Activated CD4-positive, alpha-beta T cell treated with anti-CD3 and anti-CD28 coated beads, Interleukin-2, Interleukin-6, amounts not matched to agents 100 ng/mL and 50 ng/mL, durations not matched to agents 16 hours and 8 hours (primary cell): Measurements from ENCODE around the gene KANSL1.
"Not testable (repeated sequence)": the region's sequence is repeated elsewhere in the genome, so short reads cannot be mapped to it uniquely, and the experiment has no call there.

ENCODE experiments used
- DNase-seq: peaks from one replicate; pipeline ENCODE4 v3.0.0-alpha.2; 2020

The KANSL1 gene

GRCh38 chr17:46013502-46014165, 179.6 kb downstream of the KANSL1 start:
- DNase-seq = no peak

GRCh38 chr17:46013127-46013501, 180.1 kb downstream of the KANSL1 start:
- DNase-seq = no peak

GRCh38 chr17:46012506-46013079, 180.6 kb downstream of the KANSL1 start:
- no peak for DNase-seq

- DNase-seq = no peak
These were observed 181.3 kb downstream of the KANSL1 start for GRCh38 chr17:46011711-46012505.

GRCh38 chr17:46010597-46011186, 182.5 kb downstream of the KANSL1 start:
- no peak for DNase-seq

- no peak for DNase-seq
These were observed 183.3 kb downstream of the KANSL1 start for GRCh38 chr17:46009681-46010596.

- no peak for DNase-seq
These were observed 184.6 kb downstream of the KANSL1 start for GRCh38 chr17:46008591-46008990.

GRCh38 chr17:46007461-46007965, 185.7 kb downstream of the KANSL1 start:
- DNase-seq = no peak

GRCh38 chr17:46006082-46006481, 187.1 kb downstream of the KANSL1 start:
- DNase-seq = not testable (repeated sequence)

GRCh38 chr17:46003907-46004748, 189.1 kb downstream of the KANSL1 start:
- no peak for DNase-seq

GRCh38 chr17:46002973-46003316, 190.3 kb downstream of the KANSL1 start:
- DNase-seq = no peak

GRCh38 chr17:46002311-46002972, 190.8 kb downstream of the KANSL1 start:
- DNase-seq = peak; percentile 79

GRCh38 chr17:46001390-46002310, 191.6 kb downstream of the KANSL1 start:
- no peak for DNase-seq

- no peak for DNase-seq
These were observed 192.5 kb downstream of the KANSL1 start for GRCh38 chr17:46000757-46001156.

GRCh38 chr17:46000292-46000691, 192.9 kb downstream of the KANSL1 start:
- DNase-seq = no peak

GRCh38 chr17:45999900-46000290, 193.3 kb downstream of the KANSL1 start:
- DNase-seq = no peak

- DNase-seq = no peak
These were observed 194.0 kb downstream of the KANSL1 start, which contains the start of gene STH for GRCh38 chr17:45998987-45999899. TSS of gene STH (plus strand) at chr17:45999250. CDS start at chr17:45999280, 30 bp downstream.

- DNase-seq = no peak
These were observed 195.6 kb downstream of the KANSL1 start for GRCh38 chr17:45997624-45998023.

- no peak for DNase-seq
These were observed 196.1 kb downstream of the KANSL1 start for GRCh38 chr17:45997166-45997565.
